GM19467 (cell line): Measurements from ENCODE around the gene PSME2.

Experiments used
- ATAC-seq: cut with Tn5 transposase; IDR thresholded peaks from one replicate; pipeline ENCODE4 v1.9.1; 2021; ENCODE audit warnings: mild to moderate bottlenecking, moderate library complexity; ENCODE audit not compliant: unreplicated experiment

Gene PSME2

DNA sequence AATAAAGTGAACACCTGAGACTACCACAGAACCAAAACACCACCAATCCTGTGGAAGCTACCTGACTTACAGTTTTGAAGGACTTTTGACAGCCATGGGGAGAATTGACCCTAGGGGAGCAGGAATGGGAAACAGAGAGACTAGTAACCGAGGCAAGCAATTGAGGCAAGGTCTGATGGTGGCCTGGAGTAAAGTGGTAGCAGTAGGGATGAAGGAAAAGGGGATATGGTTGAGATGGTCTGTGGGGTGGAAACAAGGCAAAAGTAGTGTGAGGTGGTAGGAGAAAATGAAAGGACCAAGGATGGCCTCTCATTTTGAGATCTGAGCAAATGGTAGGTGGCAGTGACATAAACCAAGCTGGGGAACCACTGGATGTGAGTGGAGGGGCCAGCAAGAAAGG is 10.4 kb upstream of the PSME2 start:
- no peak for ATAC-seq

GRCh38 chr14:24155100-24155499 is 8.7 kb upstream of the PSME2 start:
- no peak for ATAC-seq

GRCh38 chr14:24151404-24152080 is 5.1 kb upstream of the PSME2 start:
- ATAC-seq = no peak

GRCh38 chr14:24150993-24151392 is 4.6 kb upstream of the PSME2 start:
- ATAC-seq = no peak

- ATAC-seq = no peak
These were observed 4.2 kb upstream of the PSME2 start for GRCh38 chr14:24150567-24150966.

GRCh38 chr14:24150061-24150460 is 3.7 kb upstream of the PSME2 start:
- no peak for ATAC-seq

GRCh38 chr14:24149302-24149969 is 3.0 kb upstream of the PSME2 start:
- ATAC-seq = no peak

- ATAC-seq = no peak
These were observed 1.5 kb upstream of the PSME2 start for GRCh38 chr14:24147761-24148428.

GRCh38 chr14:24146978-24147760 is 759 bp upstream of the PSME2 start, which contains the start of gene RNF31:
TSS of gene RNF31 (plus strand) at chr14:24147498. CDS start at chr14:24147699, 201 bp downstream.
- ATAC-seq = peak; percentile 78

DNA sequence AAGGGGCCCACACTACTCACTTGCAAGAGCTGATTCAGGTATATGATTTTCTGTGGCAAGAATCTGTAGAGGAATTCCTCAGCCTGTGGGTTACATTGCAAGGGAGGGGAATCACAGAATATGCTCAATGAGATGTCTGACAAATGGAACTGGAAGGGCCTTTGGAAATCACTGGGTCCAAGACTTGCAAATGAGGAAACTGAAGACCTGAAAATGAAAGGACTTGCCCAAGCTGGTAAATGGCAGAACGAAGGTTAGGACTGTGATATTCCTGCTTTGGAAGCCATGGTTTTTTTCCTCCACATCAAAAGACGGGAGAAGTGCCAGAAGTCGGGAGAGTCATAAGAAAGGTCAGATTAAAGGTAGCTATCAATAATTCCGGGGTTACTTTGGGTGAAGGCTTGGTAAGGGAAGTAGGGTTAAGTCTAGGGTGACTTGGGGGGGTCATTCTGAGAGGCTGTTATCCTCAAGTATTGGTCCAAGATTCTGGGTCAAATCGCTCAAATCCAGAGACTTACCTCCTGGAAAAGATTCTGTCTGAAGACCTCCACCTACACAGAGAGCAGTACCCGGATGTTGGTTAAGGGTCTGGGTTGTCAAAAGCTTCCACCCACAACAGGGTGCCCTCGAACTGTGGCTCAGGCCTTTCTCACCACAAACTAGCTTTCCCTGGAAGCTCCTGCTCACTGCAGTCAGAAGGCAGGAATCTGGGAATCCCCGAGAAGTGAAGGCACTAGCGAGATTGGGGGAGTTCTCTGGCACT is 539 bp downstream of the PSME2 start:
- no peak for ATAC-seq

- ATAC-seq = no peak
These were observed 1.2 kb downstream of the PSME2 start for GRCh38 chr14:24145219-24145618.

GRCh38 chr14:24144451-24144850 is 2.0 kb downstream of the PSME2 start:
- ATAC-seq = no peak

GRCh38 chr14:24143511-24143910 is 2.9 kb downstream of the PSME2 start:
- ATAC-seq = no peak

DNA sequence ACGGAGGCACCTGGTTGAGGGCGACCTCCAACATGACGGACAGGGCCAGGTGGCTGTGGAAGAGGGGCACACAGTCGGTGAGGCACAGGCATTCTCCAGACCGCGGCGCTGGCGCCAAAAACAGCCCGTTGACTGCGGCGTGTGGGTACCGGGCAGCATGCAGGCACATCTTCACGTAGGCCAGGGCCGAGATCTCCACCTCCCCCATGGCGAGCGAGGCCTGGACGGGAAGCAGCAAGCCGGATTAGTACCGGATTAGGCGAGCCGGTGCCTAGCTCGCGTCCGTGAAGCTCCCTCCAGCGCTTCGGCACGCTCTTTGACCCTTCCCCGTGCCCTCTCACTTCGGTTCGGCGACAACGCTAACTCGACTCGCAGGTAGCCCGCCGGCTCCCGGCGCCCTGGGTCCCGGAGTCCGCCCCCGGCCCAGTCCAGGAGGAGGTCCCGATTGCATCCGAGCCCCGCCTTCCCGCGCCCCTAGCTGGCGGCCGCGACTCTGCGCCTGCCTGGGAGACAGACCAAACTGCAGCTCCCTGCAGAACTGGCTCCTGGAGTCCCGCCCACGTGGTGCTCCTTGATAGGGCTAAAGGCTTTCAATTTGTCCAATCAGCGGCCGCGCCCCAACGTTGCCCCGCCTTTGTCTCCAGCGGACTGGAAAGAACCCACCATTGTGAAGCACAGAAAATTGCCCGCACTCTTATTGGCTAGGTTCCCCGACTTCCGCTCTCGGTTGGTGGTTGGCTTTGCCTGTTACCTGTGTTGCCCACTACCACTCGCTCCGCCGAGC is 5.1 kb downstream of the PSME2 start, which contains the start of gene EMC9:
EMC9 (minus strand) TSS at position 495 of the 784 bp plus-strand sequence; CDS start at position 208, 287 bp downstream.
- ATAC-seq = peak; percentile 85

DNA sequence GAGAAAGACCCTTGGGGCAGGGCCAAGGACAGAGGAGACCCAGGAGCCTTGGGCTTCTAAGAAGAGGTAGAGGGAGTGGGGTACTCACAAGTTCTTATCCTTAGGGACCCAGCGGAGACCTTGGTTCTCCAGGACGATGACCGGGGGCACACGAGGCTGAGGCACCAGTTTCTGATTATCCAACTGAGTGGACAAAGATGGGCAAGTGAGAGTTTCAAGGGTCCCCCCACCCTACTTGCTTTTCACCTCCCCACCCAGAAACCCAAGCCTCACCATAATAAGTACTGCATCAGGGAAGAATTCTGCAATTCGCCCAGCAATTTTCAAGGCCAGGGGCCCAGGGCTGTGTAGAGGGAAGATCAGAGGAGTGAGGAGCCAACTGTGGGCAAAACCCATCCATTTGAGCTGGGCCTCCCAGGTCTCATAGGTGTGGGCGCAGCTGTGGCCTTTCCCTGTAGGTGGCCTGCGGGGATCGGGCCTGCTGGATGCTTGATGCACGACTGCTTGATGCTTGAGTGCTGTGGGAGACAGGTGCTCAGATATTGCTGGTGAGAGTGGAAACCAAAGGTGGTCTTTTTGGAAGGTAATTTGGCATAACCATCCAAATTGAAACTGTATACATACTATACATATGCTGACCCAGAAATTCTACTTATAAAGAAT is 7.0 kb downstream of the PSME2 start:
- no peak for ATAC-seq

GRCh38 chr14:24138396-24139271 is 7.8 kb downstream of the PSME2 start:
- ATAC-seq = no peak

GRCh38 chr14:24137529-24138395 is 8.6 kb downstream of the PSME2 start:
- ATAC-seq = no peak
